ENCODE results near the gene STK11. TPM values are rescaled to one million over a fixed set of nuclear protein-coding genes. Genes with fewer than 3 reads are reported as not detected.
A peak's percentile ranks its signal among the peaks of the same experiment; 100 is the strongest.

STK11 gene
- total and polyA plus RNA-seq, 2 donors (not counting 3 experiments of a cell fraction or from before 2014, with no cell fraction given): 39.4 to 75.4 TPM

GRCh38 chr19:1274081-1274851, 68.7 kb downstream of the STK11 start:
- dilution Hi-C loops (cut with MboI; ENCODE audit: extremely low pct_ligation_motif_present, low sequenced_read_pairs) (no loop called here), intact Hi-C loops (cut with micrococcal nuclease) (no loop called here)
- ChIA-PET CTCF (interaction anchor here (3.9 kb wide), 1 partner anchor 30 kb away, joined by 42 read pairs; no protein-coding TSS in a partner anchor), POLR2A (interaction anchor here (0.6 kb wide), 1 partner anchor 22 kb away, joined by 5 read pairs; no protein-coding TSS in a partner anchor)
- Histone ChIP-seq H3K27me3 (ENCODE audit: control insufficient read depth in 2 of 2, insufficient read depth in 2 of 2, low read length in 2 of 2) (no peaks in the 10 kb centered on the region), H3K79me2 (ENCODE audit: control insufficient read depth, insufficient read depth, low read length) (peaks cover 48% of the 10 kb centered on the region), H2AFZ (ENCODE audit: low read depth, low read length) (no peak overlapping the region), H4K20me1 (replicated peaks; ENCODE audit: control insufficient read depth, extremely low read depth, insufficient read depth, low read length) (no peaks in the 10 kb centered on the region), H3K4me3 (replicated peaks in 1 of 3; ENCODE audit: insufficient read depth in 1 of 3, low read depth in 1 of 3, low read length in 3 of 3) (peak overlapping the region in 2 of 3 experiments; percentile 10 to 78), H3K9me3 (replicated peaks; ENCODE audit: control insufficient read depth, insufficient read depth, low read length) (no peaks in the 10 kb centered on the region), H3K9ac (replicated peaks; ENCODE audit: extremely low read depth, insufficient read depth, low read length) (peak overlapping the region; percentile 93), H3K27ac (ENCODE audit: insufficient read depth, low read depth, low read length) (peak overlapping the region; percentile 95), H3K4me1 (ENCODE audit: control insufficient read depth, extremely low read depth, insufficient read depth, low read length) (peaks cover 37% of the 10 kb centered on the region), H3K4me2 (ENCODE audit: insufficient read depth, low read length) (peak overlapping the region; percentile 40), H3K36me3 (ENCODE audit: control insufficient read depth in 2 of 2, extremely low read depth in 1 of 2, insufficient read depth in 2 of 2, low read length in 2 of 2) (peaks cover 23 to 39% of the 10 kb centered on the region in 2 experiments), H3K9me1 (replicated peaks; ENCODE audit: control insufficient read depth, extremely low read depth, insufficient read depth, low read length) (no peaks in the 10 kb centered on the region)
- TSS peak; percentile 14 for BruUV-seq (replicated peaks)
- no peak for DNase-seq (ENCODE audit: low read depth, low spot score)
- no peak for FAIRE-seq
- TF ChIP-seq POLR2AphosphoS5 (IDR thresholded peaks at IDR 0.05; ENCODE audit: insufficient read depth, low read depth, low read length): no peak
- no peak for TF ChIP-seq POLR2A (IDR thresholded peaks at IDR 0.05; ENCODE audit: low read depth, low read length)
- TF ChIP-seq, protein P1, sequence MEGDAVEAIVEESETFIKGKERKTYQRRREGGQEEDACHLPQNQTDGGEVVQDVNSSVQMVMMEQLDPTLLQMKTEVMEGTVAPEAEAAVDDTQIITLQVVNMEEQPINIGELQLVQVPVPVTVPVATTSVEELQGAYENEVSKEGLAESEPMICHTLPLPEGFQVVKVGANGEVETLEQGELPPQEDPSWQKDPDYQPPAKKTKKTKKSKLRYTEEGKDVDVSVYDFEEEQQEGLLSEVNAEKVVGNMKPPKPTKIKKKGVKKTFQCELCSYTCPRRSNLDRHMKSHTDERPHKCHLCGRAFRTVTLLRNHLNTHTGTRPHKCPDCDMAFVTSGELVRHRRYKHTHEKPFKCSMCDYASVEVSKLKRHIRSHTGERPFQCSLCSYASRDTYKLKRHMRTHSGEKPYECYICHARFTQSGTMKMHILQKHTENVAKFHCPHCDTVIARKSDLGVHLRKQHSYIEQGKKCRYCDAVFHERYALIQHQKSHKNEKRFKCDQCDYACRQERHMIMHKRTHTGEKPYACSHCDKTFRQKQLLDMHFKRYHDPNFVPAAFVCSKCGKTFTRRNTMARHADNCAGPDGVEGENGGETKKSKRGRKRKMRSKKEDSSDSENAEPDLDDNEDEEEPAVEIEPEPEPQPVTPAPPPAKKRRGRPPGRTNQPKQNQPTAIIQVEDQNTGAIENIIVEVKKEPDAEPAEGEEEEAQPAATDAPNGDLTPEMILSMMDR (IDR thresholded peaks at IDR 0.05; ENCODE audit: extremely low read depth in 1 of 2, insufficient read depth in 1 of 2, low read depth in 1 of 2, low read length in 2 of 2): no peak
- no peak for TF ChIP-seq JUN (IDR thresholded peaks at IDR 0.05; ENCODE audit: borderline replicate concordance, insufficient read depth, insufficient read length, low read depth)
- TF ChIP-seq EZH2 (IDR thresholded peaks at IDR 0.05; ENCODE audit: borderline replicate concordance, low read depth, low read length, severe bottlenecking): no peak
- TF ChIP-seq MYC (IDR thresholded peaks at IDR 0.05; ENCODE audit: low read depth, low read length): no peak
- TF ChIP-seq FOS (IDR thresholded peaks at IDR 0.05; ENCODE audit: borderline replicate concordance, insufficient read depth, low read length): no peak
- no peak for TF ChIP-seq GATA2 (IDR thresholded peaks at IDR 0.05; ENCODE audit: insufficient read depth, insufficient read length, low read depth, low read length)
- TF ChIP-seq, protein P2, sequence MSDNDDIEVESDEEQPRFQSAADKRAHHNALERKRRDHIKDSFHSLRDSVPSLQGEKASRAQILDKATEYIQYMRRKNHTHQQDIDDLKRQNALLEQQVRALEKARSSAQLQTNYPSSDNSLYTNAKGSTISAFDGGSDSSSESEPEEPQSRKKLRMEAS (IDR thresholded peaks at IDR 0.05; ENCODE audit: insufficient read depth, insufficient read length): no peak
